HUES48 (cell line): Measurements from ENCODE around the gene FRMD1.

Experiments
- H3K27ac ChIP-seq: one replicate; pipeline ENCODE4 v1.7.0; 2013; ENCODE audit warnings: low read depth, low read length, inconsistent platforms
- H3K27me3 ChIP-seq: 2 replicates; pipeline ENCODE4 v1.6.1; 2013; ENCODE audit warnings: mild to moderate bottlenecking, low read length; ENCODE audit not compliant: control insufficient read depth, insufficient read depth
- H3K36me3 ChIP-seq: 2 replicates; pipeline ENCODE4 v1.6.1; 2013; ENCODE audit warnings: low read length; ENCODE audit not compliant: control insufficient read depth, insufficient read depth
- H3K4me1 ChIP-seq: 2 replicates; pipeline ENCODE4 v1.6.1; 2013; ENCODE audit warnings: mild to moderate bottlenecking, low read length; ENCODE audit not compliant: control insufficient read depth, insufficient read depth
- H3K4me3 ChIP-seq: 2 replicates; pipeline ENCODE4 v1.5.1; 2013; ENCODE audit warnings: mild to moderate bottlenecking, low read depth, low read length
- H3K9ac ChIP-seq: 2 replicates; pipeline ENCODE4 v1.6.1; 2013; ENCODE audit warnings: mild to moderate bottlenecking, low read depth, low read length, moderate library complexity
- H3K9me3 ChIP-seq: 2 replicates; pipeline ENCODE4 v1.6.1; 2013; ENCODE audit warnings: low read length; ENCODE audit not compliant: control insufficient read depth, insufficient read depth

FRMD1 gene

DNA sequence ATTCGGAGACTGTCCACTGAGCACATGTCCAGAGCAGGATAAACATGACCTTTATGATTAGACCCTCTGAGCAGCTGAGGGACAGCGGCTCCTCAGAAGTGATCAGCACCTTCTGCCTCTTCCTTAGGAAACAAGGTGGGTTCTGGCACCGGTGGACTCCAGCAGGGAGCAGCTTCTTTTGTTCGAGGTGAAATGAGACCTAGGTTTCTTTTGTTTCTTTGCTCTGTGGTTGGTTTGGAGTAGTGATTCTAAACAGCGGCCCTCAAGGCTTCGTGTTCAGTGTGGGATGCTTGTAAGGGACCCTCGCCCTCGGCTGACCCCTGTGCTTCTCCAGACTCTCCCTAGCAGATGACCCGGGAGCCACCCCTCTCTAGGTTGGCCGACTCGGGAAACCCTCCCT is 14.6 kb upstream of the FRMD1 start:
- no peaks in the 10 kb centered on the region for H3K36me3 ChIP-seq
- no peak overlapping the region for H3K9ac ChIP-seq
- H3K9me3 ChIP-seq: no peaks in the 10 kb centered on the region; the same call in 1 of the 2 replicates
- H3K4me1 ChIP-seq: peaks cover 6% of the 10 kb centered on the region; the same call in 1 of the 2 replicates
- H3K4me3 ChIP-seq: no peak overlapping the region
- no peak overlapping the region for H3K27ac ChIP-seq
- H3K27me3 ChIP-seq: no peaks in the 10 kb centered on the region; the same call in 1 of the 2 replicates

DNA sequence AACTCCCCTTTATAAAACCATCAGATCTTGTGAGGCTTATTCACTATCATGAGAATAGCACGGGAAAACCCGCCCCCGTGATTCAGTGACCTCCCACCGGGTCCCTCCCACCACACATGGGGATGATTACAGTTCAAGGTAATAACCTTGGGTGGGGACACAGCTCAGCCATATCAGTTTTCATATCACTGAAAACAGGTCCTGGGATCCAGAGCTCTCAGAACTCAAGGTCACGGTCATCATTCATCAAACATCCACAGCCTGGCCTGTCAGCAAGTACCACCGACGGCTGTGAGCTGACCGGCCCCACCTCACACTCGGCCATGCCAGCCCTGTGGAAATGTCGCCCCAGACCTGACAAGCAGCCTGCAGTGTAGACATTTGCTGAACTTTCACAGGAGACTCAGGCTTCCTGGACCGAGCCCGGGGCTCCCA is 14.1 kb upstream of the FRMD1 start:
- Histone ChIP-seq H3K27ac (no peak overlapping the region), H3K9me3 (no peaks in the 10 kb centered on the region; the same call in 1 of the 2 replicates), H3K9ac (no peak overlapping the region), H3K36me3 (no peaks in the 10 kb centered on the region), H3K27me3 (no peaks in the 10 kb centered on the region; the same call in 1 of the 2 replicates), H3K4me1 (peaks cover 12% of the 10 kb centered on the region; the same call in 1 of the 2 replicates), H3K4me3 (no peak overlapping the region)

GRCh38 chr6:168092541-168092940 is 13.5 kb upstream of the FRMD1 start:
- no peak overlapping the region for H3K4me3 ChIP-seq
- peaks cover 17% of the 10 kb centered on the region; the same call in 1 of the 2 replicates for H3K4me1 ChIP-seq
- no peak overlapping the region for H3K27ac ChIP-seq
- no peaks in the 10 kb centered on the region; the same call in 1 of the 2 replicates for H3K27me3 ChIP-seq
- H3K9ac ChIP-seq: no peak overlapping the region
- no peaks in the 10 kb centered on the region for H3K36me3 ChIP-seq
- H3K9me3 ChIP-seq: no peaks in the 10 kb centered on the region; the same call in 1 of the 2 replicates

DNA sequence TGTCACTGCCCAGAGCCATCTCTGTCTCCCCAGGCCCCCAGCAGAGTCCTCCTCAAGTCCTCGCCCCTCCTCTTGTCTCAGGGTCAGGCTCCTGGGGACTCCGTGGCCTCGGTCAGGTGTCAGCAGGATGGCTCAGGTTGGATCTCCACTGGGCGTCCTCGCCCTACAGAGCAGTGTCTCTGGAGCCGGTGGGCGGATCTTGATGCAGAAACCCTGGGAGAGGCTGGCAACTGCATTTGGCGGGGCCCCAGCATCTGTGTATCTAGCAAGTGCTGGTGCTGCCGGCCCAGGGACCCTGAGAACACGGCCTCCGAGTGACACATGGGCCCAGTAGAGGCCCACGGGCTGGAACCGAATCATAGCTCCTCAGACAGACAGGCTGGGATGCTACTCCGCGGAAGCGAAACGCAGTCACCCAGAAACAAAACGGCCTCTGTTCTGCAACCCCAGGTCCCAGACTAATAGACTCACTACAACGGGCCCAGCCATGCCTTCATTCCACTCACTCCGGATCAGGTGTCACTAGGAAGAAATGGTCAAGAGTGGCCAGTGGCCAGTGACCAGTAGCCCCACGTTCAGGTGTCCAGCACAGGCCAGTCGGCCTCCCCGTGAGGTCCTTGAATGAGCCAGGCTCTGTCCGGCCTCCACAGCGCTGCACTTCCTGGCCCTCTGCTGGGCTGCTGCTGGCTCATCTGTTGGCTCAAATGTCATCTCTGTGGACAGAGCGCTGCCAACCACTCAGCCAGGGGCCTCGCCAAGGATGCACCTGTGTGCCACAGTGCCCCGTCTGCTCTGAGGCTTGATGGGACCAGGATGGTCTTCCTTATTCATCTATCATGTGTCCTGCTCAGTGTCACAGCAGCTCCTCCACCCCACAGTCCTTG is 12.6 kb upstream of the FRMD1 start:
- Histone ChIP-seq H3K9me3 (no peaks in the 10 kb centered on the region; the same call in 1 of the 2 replicates), H3K4me3 (no peak overlapping the region), H3K36me3 (no peaks in the 10 kb centered on the region), H3K27me3 (no peaks in the 10 kb centered on the region; the same call in 1 of the 2 replicates), H3K9ac (no peak overlapping the region), H3K4me1 (peaks cover 17% of the 10 kb centered on the region; the same call in 1 of the 2 replicates), H3K27ac (no peak overlapping the region)

- Histone ChIP-seq H3K4me1 (peaks cover 17% of the 10 kb centered on the region; the same call in 1 of the 2 replicates), H3K4me3 (no peak overlapping the region), H3K36me3 (no peaks in the 10 kb centered on the region), H3K27ac (no peak overlapping the region), H3K9me3 (no peaks in the 10 kb centered on the region; the same call in 1 of the 2 replicates), H3K27me3 (no peaks in the 10 kb centered on the region; the same call in 1 of the 2 replicates), H3K9ac (no peak overlapping the region)
Observed at GRCh38 chr6:168090706-168091105, 11.7 kb upstream of the FRMD1 start.

DNA sequence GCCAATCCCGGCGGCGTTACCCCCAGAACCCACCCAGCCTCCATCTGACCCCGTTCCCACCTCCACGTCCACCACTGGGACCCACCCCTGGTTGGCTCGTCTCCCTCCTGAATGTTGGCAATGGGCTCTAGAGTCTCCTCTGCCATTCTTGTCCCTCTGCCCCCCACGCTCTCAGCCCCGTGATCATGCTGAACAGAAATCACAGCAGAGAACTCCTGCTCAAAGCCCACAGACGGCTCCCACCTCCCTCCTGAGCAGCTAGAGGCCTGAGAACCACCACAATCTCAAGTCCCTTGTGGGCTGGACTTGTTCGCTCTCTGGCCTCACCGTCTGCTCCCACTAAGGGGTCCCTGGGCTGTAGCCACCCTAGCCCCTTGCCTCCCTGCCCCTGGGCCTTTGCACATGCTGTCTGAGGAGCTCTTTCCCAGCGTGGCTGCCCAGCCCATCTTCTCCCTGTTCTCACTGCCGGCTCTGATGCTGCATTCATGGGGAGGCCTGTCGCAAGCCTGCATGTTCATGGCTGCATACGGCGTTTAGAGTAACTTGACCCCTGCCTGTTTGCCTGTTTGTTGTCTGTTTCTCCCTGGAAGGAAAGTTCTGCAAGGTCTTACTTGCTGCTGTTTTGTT is 11.2 kb upstream of the FRMD1 start:
- Histone ChIP-seq H3K9me3 (no peaks in the 10 kb centered on the region; the same call in 1 of the 2 replicates), H3K27ac (no peak overlapping the region), H3K4me1 (peaks cover 17% of the 10 kb centered on the region; the same call in 1 of the 2 replicates), H3K4me3 (no peak overlapping the region), H3K27me3 (no peaks in the 10 kb centered on the region; the same call in 1 of the 2 replicates), H3K36me3 (no peaks in the 10 kb centered on the region), H3K9ac (no peak overlapping the region)

- no peak overlapping the region for H3K9ac ChIP-seq
- no peaks in the 10 kb centered on the region; the same call in 1 of the 2 replicates for H3K27me3 ChIP-seq
- H3K4me1 ChIP-seq: peaks cover 17% of the 10 kb centered on the region; the same call in 1 of the 2 replicates
- H3K4me3 ChIP-seq: no peak overlapping the region
- no peaks in the 10 kb centered on the region for H3K36me3 ChIP-seq
- H3K9me3 ChIP-seq: no peaks in the 10 kb centered on the region; the same call in 1 of the 2 replicates
- no peak overlapping the region for H3K27ac ChIP-seq
Observed at GRCh38 chr6:168089186-168090063, 10.4 kb upstream of the FRMD1 start.

GRCh38 chr6:168088161-168089053 is 9.4 kb upstream of the FRMD1 start:
- Histone ChIP-seq H3K9me3 (no peaks in the 10 kb centered on the region; the same call in 1 of the 2 replicates), H3K4me3 (no peak overlapping the region), H3K27ac (peak overlapping the region; percentile 32), H3K4me1 (peaks cover 18% of the 10 kb centered on the region; the same call in 1 of the 2 replicates), H3K9ac (no peak overlapping the region), H3K36me3 (no peaks in the 10 kb centered on the region), H3K27me3 (no peaks in the 10 kb centered on the region; the same call in 1 of the 2 replicates)

DNA sequence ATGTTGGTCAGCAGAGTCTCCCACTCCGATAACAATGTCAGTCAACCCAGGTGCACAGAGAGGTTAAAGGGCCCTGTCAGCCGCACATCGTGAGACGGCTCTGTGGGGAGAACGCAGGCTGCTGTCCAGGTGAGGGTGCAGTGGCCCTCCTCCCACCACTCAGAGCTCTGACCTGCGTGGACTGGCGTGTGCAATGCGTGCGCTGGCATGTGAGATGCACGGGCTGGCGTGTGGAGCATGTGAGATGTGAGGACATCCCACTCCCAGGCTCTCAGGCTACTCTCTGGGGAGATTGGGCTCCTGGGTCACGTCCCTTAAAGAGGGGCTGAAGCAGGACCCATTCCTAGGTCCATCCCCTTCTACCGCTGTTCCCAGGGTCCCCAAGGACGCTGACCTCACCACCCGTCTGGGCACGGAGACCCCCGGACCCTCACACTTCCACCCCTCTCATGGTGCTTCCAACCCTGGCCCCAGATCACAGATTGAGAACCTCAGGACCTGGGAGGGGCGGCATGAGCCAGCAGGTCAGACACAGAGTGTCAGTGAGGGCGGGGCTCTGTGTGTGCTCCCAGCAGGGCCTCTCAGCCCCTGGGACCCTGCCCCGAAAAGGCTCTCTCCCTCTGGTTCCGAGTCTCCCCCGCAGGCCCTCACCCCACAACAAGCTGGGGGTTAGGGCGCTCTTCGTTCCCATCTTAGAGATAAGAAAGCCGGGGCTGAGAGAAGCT is 8.6 kb upstream of the FRMD1 start:
- Histone ChIP-seq H3K4me3 (no peak overlapping the region), H3K4me1 (peaks cover 26% of the 10 kb centered on the region; the same call in 1 of the 2 replicates), H3K9ac (no peak overlapping the region), H3K27me3 (no peaks in the 10 kb centered on the region; the same call in 1 of the 2 replicates), H3K9me3 (no peaks in the 10 kb centered on the region; the same call in 1 of the 2 replicates), H3K27ac (peak overlapping the region; percentile 11), H3K36me3 (no peaks in the 10 kb centered on the region)
